ENCODE results near the gene CAMSAP1. TPM values are rescaled to one million over a fixed set of nuclear protein-coding genes. Genes with fewer than 3 reads are reported as not detected.

Gene CAMSAP1
- total RNA-seq, 2 experiments from 2014 or later: 19.9 to 21.8 TPM

- DNase-seq: no peak
- H3K27me3 Mint-ChIP-seq: no peaks in the 10 kb centered on the region
- H3K27ac Mint-ChIP-seq: no peak overlapping the region
- no peaks in the 10 kb centered on the region for H3K36me3 Mint-ChIP-seq
- H3K9me3 Mint-ChIP-seq: peaks cover 7% of the 10 kb centered on the region
- no peak overlapping the region for H3K4me3 Mint-ChIP-seq
- H3K4me1 Mint-ChIP-seq: no peaks in the 10 kb centered on the region
These were observed 141.1 kb downstream of the CAMSAP1 start for GRCh38 chr9:135766251-135766650.

GRCh38 chr9:135765416-135765815, 141.9 kb downstream of the CAMSAP1 start:
- Mint-ChIP-seq H3K4me1 (no peaks in the 10 kb centered on the region), H3K36me3 (no peaks in the 10 kb centered on the region), H3K27ac (no peak overlapping the region), H3K27me3 (peaks cover 7% of the 10 kb centered on the region), H3K4me3 (no peak overlapping the region), H3K9me3 (peaks cover 7% of the 10 kb centered on the region)
- DNase-seq: no peak

- no peak overlapping the region for H3K4me3 Mint-ChIP-seq
- DNase-seq: no peak
- H3K9me3 Mint-ChIP-seq: peaks cover 7% of the 10 kb centered on the region
- peaks cover 7% of the 10 kb centered on the region for H3K27me3 Mint-ChIP-seq
- H3K27ac Mint-ChIP-seq: no peak overlapping the region
- H3K4me1 Mint-ChIP-seq: no peaks in the 10 kb centered on the region
- no peaks in the 10 kb centered on the region for H3K36me3 Mint-ChIP-seq
These were observed 142.6 kb downstream of the CAMSAP1 start for GRCh38 chr9:135764731-135765130.

DNA sequence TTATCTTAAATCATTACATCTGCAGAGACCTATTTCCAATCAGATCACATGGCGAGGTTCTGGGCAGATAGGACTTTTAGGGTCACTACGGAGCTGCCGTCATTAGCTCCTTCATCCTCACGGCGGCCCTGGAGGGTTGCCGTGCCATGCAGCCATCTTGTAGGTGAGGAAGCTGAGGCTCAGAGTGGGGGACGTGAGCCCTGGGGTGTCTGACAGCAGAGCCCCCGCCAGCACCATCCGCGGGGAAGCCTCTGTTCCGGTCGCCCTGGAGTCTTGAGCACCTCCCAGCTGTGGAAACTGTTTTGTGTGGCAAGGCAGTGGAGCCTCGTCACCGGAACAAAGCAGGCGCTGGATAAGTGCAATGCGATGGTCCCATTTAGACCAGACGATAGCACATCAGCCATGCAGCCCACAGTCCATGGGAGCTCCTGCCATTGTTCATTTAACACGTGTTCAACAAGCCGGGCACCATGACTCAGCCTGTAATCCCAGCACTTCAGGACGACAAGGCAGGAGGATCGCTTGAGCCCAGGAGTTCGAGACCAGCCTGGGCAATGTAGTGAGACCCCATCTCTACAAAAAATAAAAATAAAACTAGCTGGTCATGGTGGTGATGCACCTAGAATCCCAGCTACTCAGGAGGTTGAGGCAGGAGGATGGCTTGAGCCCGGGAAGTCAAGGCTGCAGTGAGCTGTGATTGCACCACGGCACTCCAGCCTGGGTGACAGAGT, 143.5 kb downstream of the CAMSAP1 start:
- Mint-ChIP-seq H3K36me3 (no peaks in the 10 kb centered on the region), H3K9me3 (peaks cover 7% of the 10 kb centered on the region), H3K4me3 (no peak overlapping the region), H3K27me3 (peaks cover 7% of the 10 kb centered on the region), H3K27ac (no peak overlapping the region), H3K4me1 (no peaks in the 10 kb centered on the region)
- no peak for DNase-seq

DNA sequence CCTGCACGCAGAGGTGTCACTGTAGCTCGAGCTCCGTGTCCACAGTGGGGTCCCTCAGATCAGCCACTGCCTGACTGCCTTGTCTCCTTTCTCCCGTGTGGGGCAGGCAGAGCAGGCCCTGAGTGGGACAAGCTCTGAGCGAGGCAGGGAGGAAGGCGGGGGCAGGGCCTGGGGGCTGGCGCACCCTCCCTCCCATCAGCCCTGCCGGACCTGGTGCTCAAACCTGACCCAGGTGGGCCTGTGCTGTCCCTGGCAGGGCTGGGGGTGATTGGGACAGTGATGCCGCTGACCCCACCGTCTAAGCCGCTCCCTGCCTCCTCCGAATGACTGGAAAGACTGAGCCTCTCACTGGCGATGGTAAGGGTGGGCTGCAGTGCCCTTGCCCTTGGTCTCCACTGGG, 144.4 kb downstream of the CAMSAP1 start:
- Mint-ChIP-seq H3K36me3 (no peaks in the 10 kb centered on the region), H3K27ac (no peak overlapping the region), H3K9me3 (peaks cover 7% of the 10 kb centered on the region), H3K4me1 (no peaks in the 10 kb centered on the region), H3K27me3 (peaks cover 7% of the 10 kb centered on the region), H3K4me3 (no peak overlapping the region)
- DNase-seq: no peak

DNA sequence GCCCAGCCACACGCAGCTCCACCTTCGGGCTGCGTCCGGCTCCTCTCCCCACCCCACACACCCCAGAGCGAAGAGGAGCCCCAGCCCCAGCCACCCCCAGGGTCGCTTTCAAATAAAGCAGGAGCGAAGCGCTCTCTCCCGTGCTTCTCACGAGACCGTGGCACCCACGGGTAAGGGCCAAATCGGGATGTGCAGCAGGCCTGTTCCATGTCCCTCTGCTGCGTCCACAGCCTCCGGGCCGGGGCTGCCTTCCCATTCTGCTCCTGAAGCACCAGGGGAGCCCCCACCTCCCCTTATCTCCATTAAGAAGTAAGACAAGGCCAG, 145.5 kb downstream of the CAMSAP1 start:
- Mint-ChIP-seq H3K4me1 (no peaks in the 10 kb centered on the region), H3K36me3 (no peaks in the 10 kb centered on the region), H3K27me3 (peaks cover 7% of the 10 kb centered on the region), H3K9me3 (peaks cover 7% of the 10 kb centered on the region), H3K27ac (no peak overlapping the region), H3K4me3 (no peak overlapping the region)
- no peak for DNase-seq

DNA sequence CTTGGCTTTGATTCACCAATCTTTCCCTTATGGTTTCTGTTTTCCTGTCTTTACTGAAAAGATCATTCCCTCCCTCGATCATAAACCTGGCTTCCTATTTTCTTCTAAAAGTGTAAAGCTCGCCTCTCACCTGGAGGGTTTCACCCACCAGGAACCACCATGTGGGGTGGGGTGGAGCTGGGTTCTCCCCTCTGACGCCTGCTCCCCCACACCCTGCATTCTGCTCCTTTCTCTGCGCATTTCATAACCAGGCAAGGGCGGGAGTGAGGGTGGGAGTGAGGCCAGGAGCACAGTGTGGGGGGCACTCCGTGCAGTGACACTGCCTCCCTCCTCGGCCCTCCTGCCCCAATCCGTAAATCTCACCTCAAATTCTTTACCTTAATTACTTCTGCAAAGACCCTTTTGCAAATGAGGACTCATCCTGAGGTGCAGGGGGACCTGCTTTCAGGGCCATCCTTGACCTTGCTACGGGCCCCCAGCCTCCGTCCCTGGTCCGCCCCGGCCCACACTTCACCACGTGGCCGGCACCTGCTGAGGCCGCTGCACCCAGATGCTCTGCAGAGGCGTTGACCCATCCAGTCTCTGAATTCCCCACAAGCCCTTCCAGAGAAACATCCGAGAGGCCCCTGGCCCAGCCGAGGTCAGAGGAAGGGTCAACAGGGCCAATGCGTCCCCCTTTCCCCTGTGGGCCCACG, 146.0 kb downstream of the CAMSAP1 start:
- Mint-ChIP-seq H3K27ac (no peak overlapping the region), H3K27me3 (peaks cover 7% of the 10 kb centered on the region), H3K4me3 (no peak overlapping the region), H3K36me3 (no peaks in the 10 kb centered on the region), H3K9me3 (peaks cover 7% of the 10 kb centered on the region), H3K4me1 (no peaks in the 10 kb centered on the region)
- no peak for DNase-seq

GRCh38 chr9:135760465-135760864, 146.9 kb downstream of the CAMSAP1 start:
- peaks cover 7% of the 10 kb centered on the region for H3K27me3 Mint-ChIP-seq
- H3K27ac Mint-ChIP-seq: no peak overlapping the region
- H3K36me3 Mint-ChIP-seq: no peaks in the 10 kb centered on the region
- H3K9me3 Mint-ChIP-seq: peaks cover 2% of the 10 kb centered on the region
- H3K4me3 Mint-ChIP-seq: no peak overlapping the region
- no peak for DNase-seq
- H3K4me1 Mint-ChIP-seq: no peaks in the 10 kb centered on the region

- Mint-ChIP-seq H3K4me3 (no peak overlapping the region), H3K27ac (no peak overlapping the region), H3K36me3 (no peaks in the 10 kb centered on the region), H3K4me1 (no peaks in the 10 kb centered on the region), H3K27me3 (peaks cover 7% of the 10 kb centered on the region), H3K9me3 (peaks cover under 1% of the 10 kb centered on the region)
- no peak for DNase-seq
These were observed 147.6 kb downstream of the CAMSAP1 start for GRCh38 chr9:135759676-135760300.

DNA sequence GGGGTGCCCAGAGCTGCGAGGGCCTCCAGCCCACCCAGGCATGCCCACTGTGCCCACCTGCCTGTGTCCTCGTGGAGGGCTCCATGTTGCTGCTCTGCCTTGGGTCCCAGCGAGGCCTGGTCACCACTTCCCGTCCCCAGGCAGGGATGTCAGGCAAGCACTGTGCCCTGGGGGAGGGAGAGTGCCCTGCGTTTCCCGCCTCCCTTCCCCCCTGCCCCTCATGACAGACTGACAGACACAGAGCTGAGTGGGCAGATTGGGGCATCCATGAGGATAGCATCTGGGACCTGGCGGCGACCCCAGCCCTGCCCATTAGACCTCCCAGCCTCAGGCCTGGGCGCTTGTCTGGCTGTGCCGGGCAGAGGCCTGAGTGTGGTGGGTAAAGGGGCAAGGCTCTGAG, 148.5 kb downstream of the CAMSAP1 start:
- H3K4me3 Mint-ChIP-seq: no peak overlapping the region
- no peaks in the 10 kb centered on the region for H3K36me3 Mint-ChIP-seq
- DNase-seq: no peak
- no peaks in the 10 kb centered on the region for H3K4me1 Mint-ChIP-seq
- H3K27me3 Mint-ChIP-seq: peaks cover 7% of the 10 kb centered on the region
- H3K27ac Mint-ChIP-seq: no peak overlapping the region
- H3K9me3 Mint-ChIP-seq: no peaks in the 10 kb centered on the region

Other genes starting within 250 kb of the CAMSAP1 start
- gene LCN9, start 244.2 kb downstream of the CAMSAP1 start, total RNA-seq: not detected
- gene SOHLH1, start 208.1 kb downstream of the CAMSAP1 start, total RNA-seq: not detected
- gene KCNT1, start 205.4 kb downstream of the CAMSAP1 start, total RNA-seq: not detected
- 10 to 100 TPM; 30.0 to 32.6 TPM for gene UBAC1, start 53.8 kb upstream of the CAMSAP1 start, total RNA-seq
- 1 to 10 TPM; 5.3 to 5.6 TPM for gene NACC2, start 187.7 kb upstream of the CAMSAP1 start, total RNA-seq
- gene TMEM250, start 211.3 kb upstream of the CAMSAP1 start, total RNA-seq: 10 to 100 TPM; 27.2 to 28.7 TPM